ENCODE measurements around the gene SLC17A9.
"Not testable (repeated sequence)": the region's sequence is repeated elsewhere in the genome, so short reads cannot be mapped to it uniquely, and the experiment has no call there.

Gene SLC17A9

GRCh38 chr20:62920039-62920645, 32.4 kb upstream of the SLC17A9 start:
- H3K27ac ChIP-seq (ENCODE audit: low read depth, low read length): no peak overlapping the region
- H3K4me3 ChIP-seq (ENCODE audit: low read depth in 1 of 5, low read length in 5 of 5): no peak overlapping the region
- H3K4me1 ChIP-seq (ENCODE audit: control insufficient read depth in 5 of 5, insufficient read depth in 5 of 5, low read length in 5 of 5): peaks cover 17 to 94% (median 89%) of the 10 kb centered on the region in 5 donors

GRCh38 chr20:62921119-62921687, 31.3 kb upstream of the SLC17A9 start:
- H3K4me1 ChIP-seq (ENCODE audit: control insufficient read depth in 5 of 5, insufficient read depth in 5 of 5, low read length in 5 of 5): peaks cover 19 to 92% (median 89%) of the 10 kb centered on the region in 5 donors
- H3K4me3 ChIP-seq (ENCODE audit: low read depth in 1 of 5, low read length in 5 of 5): no peak overlapping the region
- no peaks in the 10 kb centered on the region for H3K27me3 ChIP-seq (ENCODE audit: control insufficient read depth in 5 of 5, insufficient read depth in 4 of 5, low read length in 5 of 5)
- H3K9ac ChIP-seq (ENCODE audit: low read length in 5 of 5): no peak overlapping the region
- no peaks in the 10 kb centered on the region for H3K9me3 ChIP-seq (ENCODE audit: control insufficient read depth in 5 of 5, low read length in 5 of 5)
- H3K36me3 ChIP-seq (ENCODE audit: control insufficient read depth in 5 of 5, insufficient read depth in 5 of 5, low read length in 5 of 5): no peaks in the 10 kb centered on the region
- H3K27ac ChIP-seq (ENCODE audit: low read depth, low read length): peak overlapping the region; percentile 40

More at GRCh38 chr20:62920039-62920645, 32.4 kb upstream of the SLC17A9 start:
- Histone ChIP-seq H3K9me3 (ENCODE audit: control insufficient read depth in 5 of 5, low read length in 5 of 5) (no peaks in the 10 kb centered on the region), H3K27me3 (ENCODE audit: control insufficient read depth in 5 of 5, insufficient read depth in 4 of 5, low read length in 5 of 5) (no peaks in the 10 kb centered on the region), H3K36me3 (ENCODE audit: control insufficient read depth in 5 of 5, insufficient read depth in 5 of 5, low read length in 5 of 5) (no peaks in the 10 kb centered on the region), H3K9ac (ENCODE audit: low read length in 5 of 5) (no peak overlapping the region)

- peak overlapping the region in 2 of 5 donors; percentile 1 to 22 for H3K4me3 ChIP-seq (ENCODE audit: low read depth in 1 of 5, low read length in 5 of 5)
- peak overlapping the region; percentile 95 for H3K27ac ChIP-seq (ENCODE audit: low read depth, low read length)
- no peaks in the 10 kb centered on the region for H3K36me3 ChIP-seq (ENCODE audit: control insufficient read depth in 5 of 5, insufficient read depth in 5 of 5, low read length in 5 of 5)
- H3K4me1 ChIP-seq (ENCODE audit: control insufficient read depth in 5 of 5, insufficient read depth in 5 of 5, low read length in 5 of 5): peaks cover 20 to 90% (median 86%) of the 10 kb centered on the region in 5 donors
- H3K9me3 ChIP-seq (ENCODE audit: control insufficient read depth in 5 of 5, low read length in 5 of 5): no peaks in the 10 kb centered on the region
- H3K9ac ChIP-seq (ENCODE audit: low read length in 5 of 5): peak overlapping the region in 2 of 5 donors; percentile 16 to 31
- no peaks in the 10 kb centered on the region for H3K27me3 ChIP-seq (ENCODE audit: control insufficient read depth in 5 of 5, insufficient read depth in 4 of 5, low read length in 5 of 5)
Measured at GRCh38 chr20:62922451-62922921, 30.0 kb upstream of the SLC17A9 start.

- peak overlapping the region; percentile 95 for H3K27ac ChIP-seq (ENCODE audit: low read depth, low read length)
- H3K27me3 ChIP-seq (ENCODE audit: control insufficient read depth in 5 of 5, insufficient read depth in 4 of 5, low read length in 5 of 5); H3K4me3 ChIP-seq (ENCODE audit: low read depth in 1 of 5, low read length in 5 of 5); H3K36me3 ChIP-seq (ENCODE audit: control insufficient read depth in 5 of 5, insufficient read depth in 5 of 5, low read length in 5 of 5); H3K9me3 ChIP-seq (ENCODE audit: control insufficient read depth in 5 of 5, low read length in 5 of 5): not testable (repeated sequence)
- H3K9ac ChIP-seq (ENCODE audit: low read length in 5 of 5): peak overlapping the region in 3 of 5 donors; percentile 28 to 99 (median 47)
- peaks cover 18 to 90% (median 86%) of the 10 kb centered on the region in 5 donors for H3K4me1 ChIP-seq (ENCODE audit: control insufficient read depth in 5 of 5, insufficient read depth in 5 of 5, low read length in 5 of 5)
Measured at GRCh38 chr20:62923059-62923668, 29.3 kb upstream of the SLC17A9 start.

- Histone ChIP-seq H3K27me3 (ENCODE audit: control insufficient read depth in 5 of 5, insufficient read depth in 4 of 5, low read length in 5 of 5) (no peaks in the 10 kb centered on the region), H3K4me1 (ENCODE audit: control insufficient read depth in 5 of 5, insufficient read depth in 5 of 5, low read length in 5 of 5) (peaks cover 18 to 90% (median 86%) of the 10 kb centered on the region in 5 donors), H3K27ac (ENCODE audit: low read depth, low read length) (peak overlapping the region; percentile 95), H3K9me3 (ENCODE audit: control insufficient read depth in 5 of 5, low read length in 5 of 5) (no peaks in the 10 kb centered on the region), H3K36me3 (ENCODE audit: control insufficient read depth in 5 of 5, insufficient read depth in 5 of 5, low read length in 5 of 5) (no peaks in the 10 kb centered on the region), H3K4me3 (ENCODE audit: low read depth in 1 of 5, low read length in 5 of 5) (peak overlapping the region in 4 of 5 donors; percentile 90 to 95 (median 93)), H3K9ac (ENCODE audit: low read length in 5 of 5) (peak overlapping the region; percentile 98 to 100 (median 99))
Measured at GRCh38 chr20:62923669-62924441, 28.7 kb upstream of the SLC17A9 start.

GRCh38 chr20:62924442-62925075, 27.9 kb upstream of the SLC17A9 start:
- H3K27me3 ChIP-seq (ENCODE audit: control insufficient read depth in 5 of 5, insufficient read depth in 4 of 5, low read length in 5 of 5): no peaks in the 10 kb centered on the region
- H3K27ac ChIP-seq (ENCODE audit: low read depth, low read length): peak overlapping the region; percentile 95
- peaks cover 16 to 89% (median 82%) of the 10 kb centered on the region in 5 donors for H3K4me1 ChIP-seq (ENCODE audit: control insufficient read depth in 5 of 5, insufficient read depth in 5 of 5, low read length in 5 of 5)
- peak overlapping the region; percentile 98 to 100 (median 99) for H3K9ac ChIP-seq (ENCODE audit: low read length in 5 of 5)
- no peaks in the 10 kb centered on the region for H3K36me3 ChIP-seq (ENCODE audit: control insufficient read depth in 5 of 5, insufficient read depth in 5 of 5, low read length in 5 of 5)
- no peaks in the 10 kb centered on the region for H3K9me3 ChIP-seq (ENCODE audit: control insufficient read depth in 5 of 5, low read length in 5 of 5)
- H3K4me3 ChIP-seq (ENCODE audit: low read depth in 1 of 5, low read length in 5 of 5): peak overlapping the region; percentile 82 to 95 (median 93)

GRCh38 chr20:62925076-62925419, 27.5 kb upstream of the SLC17A9 start:
- H3K36me3 ChIP-seq (ENCODE audit: control insufficient read depth in 5 of 5, insufficient read depth in 5 of 5, low read length in 5 of 5): no peaks in the 10 kb centered on the region
- no peaks in the 10 kb centered on the region for H3K9me3 ChIP-seq (ENCODE audit: control insufficient read depth in 5 of 5, low read length in 5 of 5)
- peak overlapping the region; percentile 98 to 100 (median 99) for H3K9ac ChIP-seq (ENCODE audit: low read length in 5 of 5)
- H3K27me3 ChIP-seq (ENCODE audit: control insufficient read depth in 5 of 5, insufficient read depth in 4 of 5, low read length in 5 of 5): no peaks in the 10 kb centered on the region
- H3K4me1 ChIP-seq (ENCODE audit: control insufficient read depth in 5 of 5, insufficient read depth in 5 of 5, low read length in 5 of 5): peaks cover 16 to 89% (median 79%) of the 10 kb centered on the region in 5 donors
- peak overlapping the region; percentile 95 for H3K27ac ChIP-seq (ENCODE audit: low read depth, low read length)
- H3K4me3 ChIP-seq (ENCODE audit: low read depth in 1 of 5, low read length in 5 of 5): peak overlapping the region; percentile 82 to 95 (median 93)

GRCh38 chr20:62925420-62926228, 26.9 kb upstream of the SLC17A9 start:
- Histone ChIP-seq H3K4me3 (ENCODE audit: low read depth in 1 of 5, low read length in 5 of 5) (peak overlapping the region; percentile 82 to 95 (median 93)), H3K27ac (ENCODE audit: low read depth, low read length) (peak overlapping the region; percentile 95), H3K27me3 (ENCODE audit: control insufficient read depth in 5 of 5, insufficient read depth in 4 of 5, low read length in 5 of 5) (no peaks in the 10 kb centered on the region), H3K9ac (ENCODE audit: low read length in 5 of 5) (peak overlapping the region; percentile 98 to 100 (median 99)), H3K36me3 (ENCODE audit: control insufficient read depth in 5 of 5, insufficient read depth in 5 of 5, low read length in 5 of 5) (no peaks in the 10 kb centered on the region), H3K4me1 (ENCODE audit: control insufficient read depth in 5 of 5, insufficient read depth in 5 of 5, low read length in 5 of 5) (peaks cover 16 to 84% (median 73%) of the 10 kb centered on the region in 5 donors), H3K9me3 (ENCODE audit: control insufficient read depth in 5 of 5, low read length in 5 of 5) (no peaks in the 10 kb centered on the region)
